ENCODE results near the gene CUEDC1. TPM values are rescaled to one million over a fixed set of nuclear protein-coding genes. Genes with fewer than 3 reads are reported as not detected.

Gene CUEDC1
- total and polyA plus RNA-seq, 4 donors: 19.7 to 55.7 (median 29.2) TPM

- WGBS, 2 donors: 83 to 87% methylated on average over 2 of the region's 2 CpGs
- H3K9me3 ChIP-seq (ENCODE audit: control insufficient read depth in 4 of 4, insufficient read depth in 3 of 4, low read length in 3 of 4): no peaks in the 10 kb centered on the region
- no peaks in the 10 kb centered on the region for H3K36me3 ChIP-seq (ENCODE audit: control insufficient read depth in 4 of 4, insufficient read depth in 4 of 4, low read length in 4 of 4)
- ATAC-seq (ENCODE audit: insufficient read depth, low FRiP score): no peak
- no peak overlapping the region for H3K4me3 ChIP-seq
- H3K9ac ChIP-seq (ENCODE audit: insufficient read depth in 1 of 2, low read length in 2 of 2): no peak overlapping the region
- H3K27me3 ChIP-seq (ENCODE audit: control insufficient read depth in 3 of 3, insufficient read depth in 3 of 3, low read length in 2 of 3): no peaks in the 10 kb centered on the region
- no peak overlapping the region for H3K27ac ChIP-seq (ENCODE audit: low read depth in 1 of 2, low read length in 1 of 2)
- TF ChIP-seq CTCF (IDR thresholded peaks at IDR 0.05; ENCODE audit: control extremely low read depth, extremely low read depth): no peak
- H3K4me1 ChIP-seq (ENCODE audit: control insufficient read depth in 5 of 5, insufficient read depth in 5 of 5, low read length in 5 of 5): peaks cover 0 to 13% (median 8%) of the 10 kb centered on the region in 5 donors
- DNase-seq: no peak
These were observed 135.9 kb downstream of the CUEDC1 start for GRCh38 chr17:57819285-57819684.

GRCh38 chr17:57818066-57818465 is 137.1 kb downstream of the CUEDC1 start:
- TF ChIP-seq CTCF (IDR thresholded peaks at IDR 0.05; ENCODE audit: control extremely low read depth, extremely low read depth): no peak
- ATAC-seq (ENCODE audit: insufficient read depth, low FRiP score) (no peak), DNase-seq (no peak)
- Histone ChIP-seq H3K27me3 (ENCODE audit: control insufficient read depth in 3 of 3, insufficient read depth in 3 of 3, low read length in 2 of 3) (no peaks in the 10 kb centered on the region), H3K36me3 (ENCODE audit: control insufficient read depth in 4 of 4, insufficient read depth in 4 of 4, low read length in 4 of 4) (no peaks in the 10 kb centered on the region), H3K9me3 (ENCODE audit: control insufficient read depth in 4 of 4, insufficient read depth in 3 of 4, low read length in 3 of 4) (no peaks in the 10 kb centered on the region), H3K4me3 (no peak overlapping the region), H3K4me1 (ENCODE audit: control insufficient read depth in 5 of 5, insufficient read depth in 5 of 5, low read length in 5 of 5) (peaks cover 0 to 4% (median 0%) of the 10 kb centered on the region in 5 donors), H3K27ac (ENCODE audit: low read depth in 1 of 2, low read length in 1 of 2) (no peak overlapping the region), H3K9ac (ENCODE audit: insufficient read depth in 1 of 2, low read length in 2 of 2) (no peak overlapping the region)
- 81 to 83% methylated on average over 9 of the region's 9 CpGs for WGBS, 2 donors

DNA sequence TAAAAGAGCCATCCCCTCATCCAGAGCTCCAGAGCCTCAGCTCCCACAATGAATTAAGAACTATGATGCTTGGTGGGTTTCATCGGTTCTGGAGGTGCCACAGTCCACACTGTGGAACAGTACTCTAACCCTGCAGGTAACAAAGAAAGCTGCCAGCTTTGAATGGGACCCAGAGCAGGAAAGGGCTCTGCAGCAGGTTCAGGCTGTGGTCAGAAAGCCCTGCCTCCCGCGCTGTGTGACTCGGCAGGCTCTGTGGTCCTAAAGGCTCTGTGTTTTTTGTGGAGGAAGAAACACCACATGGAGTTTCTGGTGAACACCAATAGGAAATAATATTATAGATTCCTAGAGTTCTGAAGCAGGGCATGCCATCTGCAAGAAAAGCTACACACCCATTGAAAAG is 137.9 kb downstream of the CUEDC1 start:
- ATAC-seq (ENCODE audit: insufficient read depth, low FRiP score): no peak

More for the DNA sequence above, 137.9 kb downstream of the CUEDC1 start:
- Histone ChIP-seq H3K9ac (ENCODE audit: insufficient read depth in 1 of 2, low read length in 2 of 2) (no peak overlapping the region), H3K27me3 (ENCODE audit: control insufficient read depth in 3 of 3, insufficient read depth in 3 of 3, low read length in 2 of 3) (no peaks in the 10 kb centered on the region), H3K4me3 (no peak overlapping the region), H3K9me3 (ENCODE audit: control insufficient read depth in 4 of 4, insufficient read depth in 3 of 4, low read length in 3 of 4) (no peaks in the 10 kb centered on the region), H3K36me3 (ENCODE audit: control insufficient read depth in 4 of 4, insufficient read depth in 4 of 4, low read length in 4 of 4) (no peaks in the 10 kb centered on the region), H3K27ac (ENCODE audit: low read depth in 1 of 2, low read length in 1 of 2) (no peak overlapping the region), H3K4me1 (ENCODE audit: control insufficient read depth in 5 of 5, insufficient read depth in 5 of 5, low read length in 5 of 5) (no peaks in the 10 kb centered on the region)
- TF ChIP-seq CTCF (IDR thresholded peaks at IDR 0.05; ENCODE audit: control extremely low read depth, extremely low read depth): no peak
- 79 to 88% methylated on average over 4 of the region's 4 CpGs for WGBS, 2 donors
- no peak for DNase-seq

All from lung (tissue), 12 donors.